A673 (cell line): ENCODE data around the gene DPF3.

Experiments
- EZH2 ChIP-seq: fragments of 200-600 bp; sonication (generic); IDR thresholded peaks from 2 replicates; pipeline ENCODE4 v1.6.1; 2017; ENCODE audit warnings: borderline replicate concordance, low read depth, mild to moderate bottlenecking, mixed read lengths, antibody characterized with exemption, low read length; ENCODE audit not compliant: poor library complexity, severe bottlenecking
- TF ChIP-seq, protein P1 (sequence below): fragments of 300-800, 200-600 bp; sonication (generic); conservative IDR thresholded peaks from 2 replicates; pipeline ENCODE4 v1.5.1; 2017; ENCODE audit warnings: low read depth, mild to moderate bottlenecking, antibody characterized with exemption, low read length, moderate library complexity, mixed read lengths

DNA sequence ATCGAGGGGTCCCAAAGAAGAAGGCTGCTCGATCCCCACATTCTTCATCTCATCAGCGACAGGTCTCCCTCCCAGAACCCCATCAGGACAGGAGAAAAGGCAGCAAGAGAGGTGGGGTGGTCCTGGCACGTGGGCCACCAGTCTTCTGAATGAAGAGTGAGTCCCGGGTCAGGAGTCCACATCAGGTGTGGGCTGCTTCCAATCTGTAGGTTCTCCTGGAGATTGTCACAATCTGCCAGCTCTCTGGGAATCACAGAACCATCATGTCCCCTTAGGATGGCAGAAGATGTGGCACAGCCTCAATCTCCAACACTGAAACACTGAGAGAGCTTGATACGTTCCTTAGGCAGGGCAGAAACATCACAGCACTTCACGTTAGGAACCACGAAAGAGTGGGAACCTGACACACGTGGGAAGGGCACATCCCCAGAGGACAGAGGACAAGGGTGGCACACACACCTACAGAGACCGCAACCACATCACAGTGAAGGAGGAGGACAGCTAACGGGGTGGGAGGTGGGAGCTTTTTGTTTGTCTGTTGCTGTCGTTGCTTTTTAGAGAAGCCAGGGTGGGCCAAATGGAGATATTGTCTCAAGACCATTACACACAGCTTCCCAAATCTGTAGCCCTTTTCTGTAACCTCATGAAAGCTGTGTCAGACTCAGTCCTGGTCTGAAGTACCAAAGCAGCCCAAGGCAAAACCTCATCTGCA, 284.5 kb downstream of the DPF3 start:
- TF ChIP-seq, protein P1, sequence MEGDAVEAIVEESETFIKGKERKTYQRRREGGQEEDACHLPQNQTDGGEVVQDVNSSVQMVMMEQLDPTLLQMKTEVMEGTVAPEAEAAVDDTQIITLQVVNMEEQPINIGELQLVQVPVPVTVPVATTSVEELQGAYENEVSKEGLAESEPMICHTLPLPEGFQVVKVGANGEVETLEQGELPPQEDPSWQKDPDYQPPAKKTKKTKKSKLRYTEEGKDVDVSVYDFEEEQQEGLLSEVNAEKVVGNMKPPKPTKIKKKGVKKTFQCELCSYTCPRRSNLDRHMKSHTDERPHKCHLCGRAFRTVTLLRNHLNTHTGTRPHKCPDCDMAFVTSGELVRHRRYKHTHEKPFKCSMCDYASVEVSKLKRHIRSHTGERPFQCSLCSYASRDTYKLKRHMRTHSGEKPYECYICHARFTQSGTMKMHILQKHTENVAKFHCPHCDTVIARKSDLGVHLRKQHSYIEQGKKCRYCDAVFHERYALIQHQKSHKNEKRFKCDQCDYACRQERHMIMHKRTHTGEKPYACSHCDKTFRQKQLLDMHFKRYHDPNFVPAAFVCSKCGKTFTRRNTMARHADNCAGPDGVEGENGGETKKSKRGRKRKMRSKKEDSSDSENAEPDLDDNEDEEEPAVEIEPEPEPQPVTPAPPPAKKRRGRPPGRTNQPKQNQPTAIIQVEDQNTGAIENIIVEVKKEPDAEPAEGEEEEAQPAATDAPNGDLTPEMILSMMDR: no peak
- TF ChIP-seq EZH2: no peak
